ENCODE measurements around the gene OLFM3.

The OLFM3 gene

DNA sequence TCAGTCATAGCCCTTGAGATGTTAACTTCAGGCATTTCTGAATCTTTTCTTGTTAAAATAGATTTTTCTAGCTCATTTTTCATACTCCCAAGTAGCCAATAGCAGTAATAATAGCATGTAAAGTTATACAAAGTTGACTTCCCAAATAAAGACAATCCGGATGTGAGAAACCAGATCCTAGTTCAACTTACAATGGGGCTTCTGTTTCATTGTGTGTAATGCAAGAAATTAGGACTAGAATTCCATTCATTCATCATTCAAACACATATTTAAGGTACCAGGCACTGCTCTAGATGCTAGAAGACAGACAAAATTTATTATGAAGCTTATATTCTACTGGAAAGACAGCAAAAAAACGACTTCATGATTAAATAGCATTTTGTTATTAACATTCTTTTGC lies 240.3 kb downstream of the OLFM3 start:
- no peak overlapping the region for H2AFZ ChIP-seq (ENCODE audit: low read depth, low read length, severe bottlenecking)
- no peak overlapping the region for H3K27ac ChIP-seq (ENCODE audit: low read depth, low read length)
- H3K4me3 ChIP-seq (ENCODE audit: insufficient read depth, low read length, poor library complexity, severe bottlenecking) = no peak overlapping the region
- no peaks in the 10 kb centered on the region for H3K36me3 ChIP-seq (ENCODE audit: low read length)
- H3K9ac ChIP-seq (ENCODE audit: low read length) = no peak overlapping the region
- H3K27me3 ChIP-seq (ENCODE audit: low read length) = no peaks in the 10 kb centered on the region
- no peak overlapping the region for H3K4me2 ChIP-seq (ENCODE audit: low read depth, low read length, poor library complexity, severe bottlenecking)
- TF ChIP-seq CTCF (IDR thresholded peaks at IDR 0.05; ENCODE audit: insufficient read depth, low read length, poor library complexity, severe bottlenecking) = no peak
- TF ChIP-seq EZH2phosphoT487 (conservative IDR thresholded peaks at IDR 0.05; ENCODE audit: low read length) = no peak
- no peaks in the 10 kb centered on the region for H3K79me2 ChIP-seq (ENCODE audit: insufficient read depth, low read length)
- H3K9me3 ChIP-seq (ENCODE audit: insufficient read depth, low read length) = no peaks in the 10 kb centered on the region
- H4K20me1 ChIP-seq (ENCODE audit: low read depth, low read length) = no peaks in the 10 kb centered on the region
- H3K9me2 ChIP-seq (replicated peaks; ENCODE audit: insufficient read depth, low read length) = no peaks in the 10 kb centered on the region
- H3F3A ChIP-seq (ENCODE audit: insufficient read depth) = no peaks in the 10 kb centered on the region

Measured in SU-DHL-6 (cell line).